ENCODE results near the gene PDE4B. TPM values are rescaled to one million over a fixed set of nuclear protein-coding genes. Genes with fewer than 3 reads are reported as not detected.

PDE4B gene
- total and polyA plus RNA-seq, 12 donors: 1.2 to 14.9 (median 3.9) TPM

- DNase-seq: no peak
- H3K9me3 ChIP-seq (replicated peaks in 1 of 3): no peaks in the 10 kb centered on the region
- H3K36me3 ChIP-seq (replicated peaks in 1 of 2): no peaks in the 10 kb centered on the region
- peak overlapping the region in 1 of 4 donors; percentile 56 for H3K4me3 ChIP-seq
- intact Hi-C loops (cut with DNase I): loop anchor here in 1 of 2 donors (10.0 kb wide), 1 partner anchor 60 kb away; no protein-coding TSS in a partner anchor
- TF ChIP-seq CTCF (IDR thresholded peaks at IDR 0.05): no peak
- peaks cover 0 to 12% of the 10 kb centered on the region in 2 donors for H3K4me1 ChIP-seq (replicated peaks in 1 of 2)
- WGBS, 4 donors: 64 to 77% (median 72%) methylated on average over 2 of the region's 2 CpGs
- peak overlapping the region in 2 of 5 donors; percentile 63 to 87 for H3K27ac ChIP-seq
- no peaks in the 10 kb centered on the region for H3K27me3 ChIP-seq
These were observed 541.6 kb downstream of the PDE4B start for GRCh38 chr1:66334318-66334717.

DNA sequence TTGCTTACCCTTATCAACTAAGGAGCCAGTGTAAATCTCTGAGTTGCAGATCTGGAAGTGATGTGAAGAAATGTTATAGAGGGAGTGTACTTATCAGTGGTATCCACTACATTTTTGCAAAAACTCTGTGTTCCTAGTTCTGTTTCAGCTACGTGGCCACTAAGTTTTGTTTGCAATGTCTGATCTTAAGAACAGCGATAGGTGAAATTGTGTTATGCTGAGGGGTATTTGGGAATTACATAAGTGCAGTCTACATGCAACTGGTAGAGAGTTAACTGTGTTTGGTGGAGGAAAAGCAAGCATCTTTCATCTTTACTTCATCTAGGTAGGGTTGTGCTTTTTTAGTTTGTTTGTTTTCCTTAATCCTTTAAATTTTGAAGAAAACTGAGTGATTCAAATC is 542.4 kb downstream of the PDE4B start:
- no peak for TF ChIP-seq POLR2A (IDR thresholded peaks at IDR 0.05)
- TF ChIP-seq CTCF (IDR thresholded peaks at IDR 0.05): no peak
- intact Hi-C loops (cut with DNase I): loop anchor here in 1 of 2 donors (10.0 kb wide), 1 partner anchor 60 kb away; no protein-coding TSS in a partner anchor
- peak overlapping the region in 1 of 4 donors; percentile 56 for H3K4me3 ChIP-seq
- peak overlapping the region in 4 of 5 donors; percentile 2 to 87 (median 52) for H3K27ac ChIP-seq
- 67 to 83% (median 73%) methylated on average over 2 of the region's 2 CpGs for WGBS, 4 donors
- H3K4me1 ChIP-seq (replicated peaks in 1 of 2): peaks cover 0 to 12% of the 10 kb centered on the region in 2 donors
- H3K27me3 ChIP-seq: no peaks in the 10 kb centered on the region
- no peaks in the 10 kb centered on the region for H3K36me3 ChIP-seq (replicated peaks in 1 of 2)
- no peaks in the 10 kb centered on the region for H3K9me3 ChIP-seq (replicated peaks in 1 of 3)
- no peak for DNase-seq

DNA sequence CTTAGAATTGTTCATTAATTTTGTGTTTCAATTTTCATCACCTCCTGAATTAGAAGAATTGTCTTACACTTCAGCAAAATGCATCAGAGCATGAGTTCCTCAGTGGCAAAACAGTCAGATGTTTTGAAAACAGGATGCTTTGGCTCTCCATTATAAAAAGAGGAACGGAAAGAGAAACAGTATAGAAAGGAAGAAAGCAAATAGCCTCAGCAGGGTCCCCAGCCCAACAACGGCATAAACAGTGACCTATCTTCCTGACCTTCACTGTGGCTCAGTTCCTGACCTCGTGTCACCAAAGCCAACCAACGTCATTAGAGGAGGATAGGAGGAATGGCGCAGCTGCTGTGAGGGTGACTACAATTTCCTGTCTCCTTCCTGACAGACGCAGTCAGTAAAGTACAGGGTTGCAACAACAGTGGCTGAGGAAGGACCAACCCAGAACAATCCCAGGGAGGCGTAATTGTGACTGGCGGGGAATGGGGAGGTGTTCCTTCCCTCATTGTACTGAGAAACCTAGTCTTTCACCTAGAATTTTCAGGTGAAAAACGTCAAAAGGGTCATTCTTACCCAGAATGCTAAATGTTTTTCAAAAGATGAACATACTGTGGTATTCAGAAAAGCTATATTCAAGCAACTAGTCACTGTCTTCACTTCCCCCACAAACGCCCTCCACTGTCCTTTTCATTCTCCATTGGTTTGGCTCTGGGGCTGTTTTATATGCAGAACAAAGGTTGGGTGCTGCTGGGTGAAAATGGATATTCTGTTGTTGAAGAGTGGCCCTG is 543.4 kb downstream of the PDE4B start:
- intact Hi-C loops (cut with DNase I): loop anchor here in 1 of 2 donors (10.0 kb wide), 1 partner anchor 59 kb away; no protein-coding TSS in a partner anchor
- no peaks in the 10 kb centered on the region for H3K36me3 ChIP-seq (replicated peaks in 1 of 2)
- peak overlapping the region in 4 of 5 donors; percentile 37 to 87 (median 60) for H3K27ac ChIP-seq
- TF ChIP-seq CTCF (IDR thresholded peaks at IDR 0.05): no peak
- TF ChIP-seq POLR2A (IDR thresholded peaks at IDR 0.05): no peak
- 38 to 44% (median 40%) methylated on average over 10 of the region's 10 CpGs for WGBS, 4 donors
- H3K4me1 ChIP-seq (replicated peaks in 1 of 2): peaks cover 0 to 9% of the 10 kb centered on the region in 2 donors
- H3K27me3 ChIP-seq: no peaks in the 10 kb centered on the region
- peak overlapping the region in 1 of 4 donors; percentile 56 for H3K4me3 ChIP-seq
- peak; percentile 41 to 86 (median 65) for DNase-seq
- H3K9me3 ChIP-seq (replicated peaks in 1 of 3): no peaks in the 10 kb centered on the region

DNA sequence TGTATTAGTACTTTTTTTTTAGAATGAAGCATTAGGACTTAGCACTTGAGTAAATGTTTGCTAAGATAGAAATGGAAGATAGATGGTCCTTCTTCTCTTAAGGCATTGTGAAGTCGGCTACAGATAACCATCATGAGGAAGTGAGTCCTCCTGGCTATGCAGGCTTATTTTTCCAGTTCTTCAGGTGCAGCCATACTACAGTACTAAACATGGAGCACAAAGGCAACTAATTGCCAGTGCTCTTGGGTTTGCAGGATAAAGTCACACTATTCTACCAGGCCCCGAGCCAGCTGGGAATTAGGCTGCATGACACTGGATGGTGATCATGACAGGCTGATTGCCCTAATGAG is 543.9 kb downstream of the PDE4B start:
- DNase-seq: no peak
- Histone ChIP-seq H3K9me3 (replicated peaks in 1 of 3) (no peaks in the 10 kb centered on the region), H3K4me1 (replicated peaks in 1 of 2) (peaks cover 0 to 4% of the 10 kb centered on the region in 2 donors), H3K4me3 (no peak overlapping the region), H3K27ac (peak overlapping the region in 4 of 5 donors; percentile 31 to 87 (median 60)), H3K27me3 (no peaks in the 10 kb centered on the region), H3K36me3 (replicated peaks in 1 of 2) (no peaks in the 10 kb centered on the region)
- WGBS, 4 donors: 80 to 90% (median 86%) methylated on average over 2 of the region's 2 CpGs
- intact Hi-C loops (cut with DNase I): loop anchor here in 1 of 2 donors (10.0 kb wide), 1 partner anchor 58 kb away; no protein-coding TSS in a partner anchor
- TF ChIP-seq POLR2A (IDR thresholded peaks at IDR 0.05) (no peak), CTCF (IDR thresholded peaks at IDR 0.05) (no peak)
